IMR-90 (cell line): ENCODE data around the gene TDG. TPM values are rescaled to one million over a fixed set of nuclear protein-coding genes. Genes with fewer than 3 reads are reported as not detected.

Experiments
- ATAC-seq: fragments of 200-7000 bp; cut with Tn5 transposase; 2 replicates; pipeline ENCODE4 v1.9.1; 2020; ENCODE audit warnings: low read depth, mild to moderate bottlenecking, moderate library complexity
- BruUV-seq: library from RNA; stranded (reverse); fragments of 400-500 nt; replicated peaks from 2 replicates; lab custom pipeline; 2021; lab: Mats Ljungman, UMichigan
- CTCF ChIA-PET: fragments of 300-600 bp; formaldehyde crosslinking; extraction: SDS; loops from one replicate; lab custom pipeline; 2021; ENCODE audit warnings: antibody characterized with exemption; lab: Yijun Ruan, JAX
- POLR2A ChIA-PET: fragments of 300-600 bp; sonication (Branson Sonifier 250); formaldehyde crosslinking; loops from one replicate; lab custom pipeline; 2022; ENCODE audit warnings: antibody characterized with exemption; ENCODE audit not compliant: unreplicated experiment; lab: Charles Lee
- DNase-seq: peaks from one replicate; pipeline ENCODE4 v3.0.0; 2013
- H2AFZ ChIP-seq: replicated peaks from 2 replicates; pipeline ENCODE3; 2013; ENCODE audit warnings: low read length, mild to moderate bottlenecking; ENCODE audit not compliant: poor library complexity
- H2AK5ac ChIP-seq: 2 replicates; pipeline ENCODE4 v1.6.1; 2013; ENCODE audit warnings: low read depth, low read length, inconsistent platforms
- H2AK9ac ChIP-seq: replicated peaks from 2 replicates; pipeline ENCODE3; 2013; ENCODE audit warnings: mild to moderate bottlenecking, low read depth, low read length, moderate library complexity; ENCODE audit not compliant: poor library complexity
- H2BK120ac ChIP-seq: 2 replicates; pipeline ENCODE4 v1.6.1; 2013; ENCODE audit warnings: low read depth, low read length, inconsistent platforms
- H2BK15ac ChIP-seq: 3 replicates; pipeline ENCODE4 v1.6.1; 2013; ENCODE audit warnings: low read depth, low read length, inconsistent platforms
- H2BK20ac ChIP-seq: 2 replicates; pipeline ENCODE4 v1.6.1; 2013; ENCODE audit warnings: low read depth, mild to moderate bottlenecking, inconsistent platforms, low read length, moderate library complexity
- H2BK5ac ChIP-seq: 2 replicates; pipeline ENCODE4 v1.6.1; 2013; ENCODE audit warnings: mild to moderate bottlenecking, low read depth, low read length, inconsistent platforms; ENCODE audit not compliant: poor library complexity, severe bottlenecking
- H3K14ac ChIP-seq: replicated peaks from 2 replicates; pipeline ENCODE4 v1.6.1; 2013; ENCODE audit warnings: low read depth, low read length, inconsistent platforms
- H3K18ac ChIP-seq: 2 replicates; pipeline ENCODE4 v1.6.1; 2013; ENCODE audit warnings: low read depth, low read length, control low read depth
- H3K23ac ChIP-seq: 2 replicates; pipeline ENCODE4 v1.6.1; 2013; ENCODE audit warnings: low read depth, low read length, inconsistent platforms
- H3K27ac ChIP-seq: 2 replicates; pipeline ENCODE4 v1.5.1; 2013; ENCODE audit warnings: mild to moderate bottlenecking, control low read depth, low read length; ENCODE audit not compliant: insufficient read depth
- H3K27me3 ChIP-seq: 2 replicates; pipeline ENCODE4 v1.6.1; 2013; ENCODE audit warnings: low read length; ENCODE audit not compliant: control insufficient read depth, insufficient read depth
- H3K36me3 ChIP-seq: 2 replicates; pipeline ENCODE4 v1.6.1; 2013; ENCODE audit warnings: low read length, mixed read lengths; ENCODE audit not compliant: control insufficient read depth, insufficient read depth
- H3K4ac ChIP-seq: 2 replicates; pipeline ENCODE4 v1.6.1; 2013; ENCODE audit warnings: low read depth, low read length, inconsistent platforms
- H3K4me1 ChIP-seq: 2 replicates; pipeline ENCODE4 v1.6.1; 2013; ENCODE audit warnings: low read length, mixed read lengths; ENCODE audit not compliant: control insufficient read depth, insufficient read depth
- H3K4me2 ChIP-seq: 2 replicates; pipeline ENCODE4 v1.6.1; 2013; ENCODE audit warnings: low read depth, mild to moderate bottlenecking, control low read depth, low read length, moderate library complexity
- H3K4me3 ChIP-seq: 2 replicates; pipeline ENCODE4 v1.5.1; 2013; ENCODE audit warnings: low read depth, mild to moderate bottlenecking, control low read depth, low read length, moderate library complexity; ENCODE audit not compliant: insufficient read depth
- H3K56ac ChIP-seq: 2 replicates; pipeline ENCODE4 v1.6.1; 2013; ENCODE audit warnings: low read length, inconsistent platforms; ENCODE audit not compliant: insufficient read depth; ENCODE audit errors: extremely low read depth
- H3K79me1 ChIP-seq, 2 experiments: 2 replicates each; pipeline ENCODE4 v1.6.1; 2013; ENCODE audit warnings: low read length in 2 of 2, inconsistent platforms in 1 of 2, low read depth in 1 of 2
- H3K9ac ChIP-seq: 2 replicates; pipeline ENCODE4 v1.6.1; 2013; ENCODE audit warnings: low read depth, low read length, control low read depth
- H3K9me1 ChIP-seq: 2 replicates; pipeline ENCODE4 v1.6.1; 2013; ENCODE audit warnings: low read length, inconsistent platforms; ENCODE audit not compliant: insufficient read depth
- H3K9me3 ChIP-seq: 2 replicates; pipeline ENCODE4 v1.6.1; 2013; ENCODE audit warnings: low read length; ENCODE audit not compliant: control insufficient read depth, insufficient read depth
- H4K20me1 ChIP-seq: 2 replicates; pipeline ENCODE4 v1.6.1; 2013; ENCODE audit warnings: low read length, inconsistent platforms; ENCODE audit not compliant: insufficient read depth
- H4K5ac ChIP-seq: 2 replicates; pipeline ENCODE4 v1.6.1; 2013; ENCODE audit warnings: mild to moderate bottlenecking, low read depth, low read length, control low read depth
- H4K8ac ChIP-seq, 2 experiments: 2 replicates each; pipeline ENCODE4 v1.6.1; 2013; ENCODE audit warnings: low read depth in 2 of 2, low read length in 2 of 2, control low read depth in 1 of 2, inconsistent platforms in 1 of 2
- H4K91ac ChIP-seq: 2 replicates; pipeline ENCODE4 v1.6.1; 2013; ENCODE audit warnings: low read depth, low read length, inconsistent platforms; ENCODE audit not compliant: insufficient read depth
- BHLHE40 ChIP-seq: fragments of 150-350 bp; IDR thresholded peaks from 2 replicates; pipeline ENCODE4 v1.6.1; 2016; ENCODE audit warnings: mild to moderate bottlenecking, low read depth, low read length
- ELK1 ChIP-seq: fragments of 150-350 bp; IDR thresholded peaks from 2 replicates; pipeline ENCODE4 v1.6.1; 2016; ENCODE audit warnings: low read depth, mild to moderate bottlenecking, low read length, moderate library complexity, borderline replicate concordance
- FOS ChIP-seq: fragments of 150-350 bp; IDR thresholded peaks from 2 replicates; pipeline ENCODE4 v1.6.1; 2016; ENCODE audit warnings: low read depth, low read length
- MXI1 ChIP-seq: IDR thresholded peaks from 2 replicates; pipeline ENCODE4 v1.6.1; 2012; ENCODE audit warnings: low read depth, mild to moderate bottlenecking, low read length, moderate library complexity, borderline replicate concordance
- RAD21 ChIP-seq: IDR thresholded peaks from 2 replicates; pipeline ENCODE4 v1.6.1; 2012; ENCODE audit warnings: low read length, improper control_type of control experiment
- RCOR1 ChIP-seq: IDR thresholded peaks from 2 replicates; pipeline ENCODE4 v1.6.1; 2012; ENCODE audit warnings: mild to moderate bottlenecking, low read length, improper control_type of control experiment; ENCODE audit not compliant: insufficient replicate concordance
- RFX5 ChIP-seq: IDR thresholded peaks from 2 replicates; pipeline ENCODE4 v1.8.0; 2012; ENCODE audit warnings: low read depth, mild to moderate bottlenecking, low read length, moderate library complexity
- SMC3 ChIP-seq: fragments of 150-350 bp; IDR thresholded peaks from 2 replicates; pipeline ENCODE4 v1.6.1; 2016; ENCODE audit warnings: low read depth, mild to moderate bottlenecking, antibody characterized with exemption, low read length, moderate library complexity
- WGBS, 2 experiments: methylation state at CpG; one replicate each; pipeline versions ENCODE4 v1.1.5 to v1.1.7; 2013; ENCODE audit warnings: missing lambda C conversion rate in 2 of 2; ENCODE audit not compliant: insufficient read length in 1 of 2; ENCODE audit errors: extremely low coverage in 2 of 2; 5-methylcytosine and 5-hydroxymethylcytosine counted together
- dilution Hi-C: fragments of 300-500 bp; cut with HindIII; formaldehyde crosslinking; loops from one replicate; pipeline ENCODE4 v1.14.3; 2018; ENCODE audit warnings: low sequenced_read_pairs; ENCODE audit not compliant: unreplicated experiment
- in situ Hi-C: fragments of 300-500 bp; cut with MboI; formaldehyde crosslinking; loops from 3 replicates; pipeline ENCODE4 v1.14.3; 2019; ENCODE audit warnings: low sequenced_read_pairs, inconsistent platforms, mixed read lengths
- intact Hi-C: fragments of 100-400 bp; cut with micrococcal nuclease; formaldehyde crosslinking; loops from 2 replicates; pipeline ENCODE4 v1.10.0; 2022
- polyA plus RNA-seq, 3 experiments: library from polyadenylated mRNA; depleted of rRNA; stranded (reverse); fragments of >200 nt; gene quantifications; 2 replicates each; pipeline ENCODE4 v1.2.3, GENCODE V29; 2012; ENCODE audit warnings: low replicate concordance in 1 of 3
- total RNA-seq: library from RNA; depleted of rRNA; stranded (reverse); fragments of >200 nt; gene quantifications from 2 replicates; pipeline ENCODE4 v1.2.3, GENCODE V29; 2012

The TDG gene
- total and polyA plus RNA-seq, 2 of the 4 experiments (the other 2 are of a cell fraction), result 14.0 to 14.7 TPM

GRCh38 chr12:104000807-104001434 is 35.2 kb downstream of the TDG start:
- TF ChIP-seq RFX5 (no peak), RCOR1 (no peak), FOS (no peak), MXI1 (no peak), BHLHE40 (no peak), ELK1 (no peak), RAD21 (no peak), SMC3 (no peak)
- H3K23ac ChIP-seq, result no peak overlapping the region
- no peaks in the 10 kb centered on the region for H3K9me3 ChIP-seq
- ChIA-PET CTCF (interaction anchor here (0.6 kb wide), 1 partner anchor 9 kb away, joined by 3 read pairs; no protein-coding TSS in a partner anchor), POLR2A (no interaction called here)
- intact Hi-C loops, result no loop called here
- no peaks in the 10 kb centered on the region for H3K9me1 ChIP-seq
- dilution Hi-C loops, result no loop called here
- in situ Hi-C loops, result no loop called here
- no peak overlapping the region for H3K27ac ChIP-seq
- no peak overlapping the region for H3K4ac ChIP-seq
- no peaks in the 10 kb centered on the region for H3K27me3 ChIP-seq
- no peak overlapping the region for H3K56ac ChIP-seq
- DNase-seq (no peak), ATAC-seq (peak; percentile 49; the same call in 1 of the 2 replicates)
- peaks cover 2% of the 10 kb centered on the region; the same call in 1 of the 2 replicates for H3K4me1 ChIP-seq
- H2BK120ac ChIP-seq, result no peak overlapping the region
- no peak overlapping the region for H2AK5ac ChIP-seq
- no peaks in the 10 kb centered on the region for H4K20me1 ChIP-seq
- H4K5ac ChIP-seq, result no peak overlapping the region
- no peak overlapping the region for H3K9ac ChIP-seq
- no peak overlapping the region for H3K4me3 ChIP-seq
- no peak overlapping the region for H2BK5ac ChIP-seq
- H3K36me3 ChIP-seq, result no peaks in the 10 kb centered on the region; the same call in 1 of the 2 replicates
- no CpG with 5 or more reads among the region's 3 CpGs for WGBS, 2 experiments
- H3K18ac ChIP-seq, result no peak overlapping the region
- H4K8ac ChIP-seq, result no peak overlapping the region
- H2AFZ ChIP-seq, result no peak overlapping the region
- H2BK20ac ChIP-seq, result no peak overlapping the region
- no peaks in the 10 kb centered on the region; a peak in 1 of 4 replicates for H3K79me1 ChIP-seq
- no TSS peak for BruUV-seq
- no peak overlapping the region for H4K91ac ChIP-seq
- H2BK15ac ChIP-seq, result no peak overlapping the region
- H2AK9ac ChIP-seq, result no peak overlapping the region
- no peak overlapping the region for H3K4me2 ChIP-seq
- H3K14ac ChIP-seq, result no peak overlapping the region
